GM12878 (cell line): ENCODE measurements around the gene SLCO3A1. TPM values are rescaled to one million over a fixed set of nuclear protein-coding genes. Genes with fewer than 3 reads are reported as not detected.

Experiments used
- ATAC-seq: fragments of 200-7000 bp; cut with Tn5 transposase; 3 replicates; pipeline ENCODE4 v1.9.1; 2020; ENCODE audit warnings: mild to moderate bottlenecking, moderate library complexity
- BruUV-seq: library from RNA; stranded (reverse); fragments of 400-500 nt; replicated peaks from 2 replicates; lab custom pipeline; 2021; lab: Mats Ljungman, UMichigan
- CTCF ChIA-PET: fragments of 300-600 bp; sonication (Branson Sonifier 250); formaldehyde crosslinking; extraction: SDS; loops from one replicate; lab custom pipeline; 2021; ENCODE audit warnings: inconsistent platforms; lab: Yijun Ruan, JAX
- POLR2A ChIA-PET: fragments of 350-600 bp; formaldehyde crosslinking; extraction: SDS; loops from one replicate; lab custom pipeline; 2021; ENCODE audit warnings: inconsistent platforms; lab: Charles Lee
- RAD21 ChIA-PET: fragments of 300-600 bp; sonication (Branson Sonifier 250); formaldehyde crosslinking; loops from one replicate; lab custom pipeline; 2023; ENCODE audit warnings: antibody characterized with exemption; ENCODE audit not compliant: unreplicated experiment; lab: Charles Lee
- SMC1A ChIA-PET: fragments of 300-600 bp; sonication (Branson Sonifier 250); formaldehyde crosslinking; loops from one replicate; lab custom pipeline; 2023; ENCODE audit not compliant: unreplicated experiment, uncharacterized antibody; lab: Charles Lee
- DNase-seq: peaks from one replicate; pipeline ENCODE4 v3.0.0-alpha.2; 2011; ENCODE audit warnings: low read depth, low spot score
- FAIRE-seq: peaks from 3 replicates; lab custom pipeline; 2011; peaks lifted over from hg19 to GRCh38; lab: Jason Lieb, UNC
- H2AFZ ChIP-seq: 2 replicates; pipeline ENCODE4 v1.6.0; 2011; ENCODE audit warnings: low read depth, low read length, control low read depth; ENCODE audit not compliant: control insufficient read depth
- H3K27ac ChIP-seq: 2 replicates; pipeline ENCODE4 v1.5.1; 2011; ENCODE audit warnings: control low read depth; ENCODE audit not compliant: control insufficient read depth, insufficient read depth
- H3K27me3 ChIP-seq, 2 experiments: replicated peaks in 1 of 2; 2 replicates each; pipeline versions ENCODE4 v1.6.0 to v1.6.1; 2011; ENCODE audit warnings: low read length in 1 of 2; ENCODE audit not compliant: control insufficient read depth in 2 of 2, insufficient read depth in 2 of 2
- H3K36me3 ChIP-seq, 2 experiments: 2 replicates each; pipeline ENCODE4 v1.5.1; 2011; ENCODE audit warnings: low read length in 1 of 2; ENCODE audit not compliant: control insufficient read depth in 2 of 2, insufficient read depth in 2 of 2
- H3K4me1 ChIP-seq: 2 replicates; pipeline ENCODE4 v1.6.1; 2011; ENCODE audit warnings: mild to moderate bottlenecking, low read length, moderate library complexity, mixed read lengths; ENCODE audit not compliant: control insufficient read depth, insufficient read depth
- H3K4me2 ChIP-seq: 2 replicates; pipeline ENCODE4 v1.6.0; 2011; ENCODE audit warnings: control low read depth; ENCODE audit not compliant: control insufficient read depth, insufficient read depth
- H3K4me3 ChIP-seq: fragments of 200-600 bp; sonication (generic); 2 replicates; pipeline ENCODE4 v1.5.1; 2016
- H3K79me2 ChIP-seq: 2 replicates; pipeline ENCODE4 v1.6.0; 2011; ENCODE audit warnings: low read length; ENCODE audit not compliant: control insufficient read depth, insufficient read depth
- H3K9ac ChIP-seq: 2 replicates; pipeline ENCODE4 v1.8.0; 2011; ENCODE audit warnings: low read length, control low read depth, mixed read lengths; ENCODE audit not compliant: control insufficient read depth, insufficient read depth
- H3K9me3 ChIP-seq: replicated peaks from 3 replicates; pipeline ENCODE4 v1.5.1; 2011; ENCODE audit warnings: mild to moderate bottlenecking, low read length; ENCODE audit not compliant: control insufficient read depth, insufficient read depth
- H4K20me1 ChIP-seq: 2 replicates; pipeline ENCODE4 v1.6.0; 2011; ENCODE audit not compliant: control insufficient read depth, insufficient read depth
- ATF7 ChIP-seq: fragments of 450-650 bp; IDR thresholded peaks from 2 replicates; pipeline ENCODE4 v1.6.1; 2016; ENCODE audit warnings: low read depth, mild to moderate bottlenecking
- CHD2 ChIP-seq: IDR thresholded peaks from 2 replicates; pipeline ENCODE4 v1.6.1; 2011; ENCODE audit warnings: low read depth, low read length, improper control_type of control experiment, borderline replicate concordance
- EP300 ChIP-seq, 2 experiments: fragments of 150-350 bp in 1 of 2; IDR thresholded peaks; 2 replicates each; pipeline ENCODE4 v1.6.1; 2011 to 2012; ENCODE audit warnings: low read depth in 2 of 2, low read length in 2 of 2, borderline replicate concordance in 1 of 2, improper control_type of control experiment in 1 of 2, inconsistent platforms in 1 of 2; ENCODE audit not compliant: control insufficient read depth in 1 of 2
- IKZF2 ChIP-seq, 2 experiments: fragments of 450-650 bp; IDR thresholded peaks; 2 replicates each; pipeline ENCODE4 v1.6.1; 2017; ENCODE audit warnings: mild to moderate bottlenecking in 2 of 2, moderate library complexity in 2 of 2
- IRF4 ChIP-seq: IDR thresholded peaks from 2 replicates; pipeline ENCODE4 v1.6.1; 2011; ENCODE audit warnings: low read depth, low read length
- JUNB ChIP-seq: IDR thresholded peaks from 2 replicates; pipeline ENCODE4 v1.6.1; 2016; ENCODE audit warnings: antibody characterized with exemption, mild to moderate bottlenecking
- NFIC ChIP-seq: IDR thresholded peaks from 2 replicates; pipeline ENCODE4 v1.6.1; 2012; ENCODE audit warnings: low read depth, mild to moderate bottlenecking, inconsistent platforms, low read length, moderate library complexity
- POLR2AphosphoS2 ChIP-seq: IDR thresholded peaks from 2 replicates; pipeline ENCODE4 v1.6.1; 2011; ENCODE audit warnings: low read depth, mild to moderate bottlenecking, low read length, improper control_type of control experiment, moderate library complexity
- SMAD1 ChIP-seq: fragments of 450-650 bp; IDR thresholded peaks from 2 replicates; pipeline ENCODE4 v1.6.1; 2018; ENCODE audit warnings: mild to moderate bottlenecking, low read depth; ENCODE audit not compliant: partially characterized antibody
- SP1 ChIP-seq: IDR thresholded peaks from one replicate; pipeline ENCODE4 v1.6.1; 2011; ENCODE audit warnings: low read depth, low read length
- SPI1 ChIP-seq: IDR thresholded peaks from 2 replicates; pipeline ENCODE4 v1.6.1; 2011; ENCODE audit warnings: low read depth, mild to moderate bottlenecking, low read length, moderate library complexity, borderline replicate concordance; ENCODE audit not compliant: insufficient read depth
- ZNF24 ChIP-seq: fragments of 450-650 bp; IDR thresholded peaks from 2 replicates; pipeline ENCODE4 v1.6.1; 2017; ENCODE audit warnings: antibody characterized with exemption, mild to moderate bottlenecking
- ZNF622 ChIP-seq: fragments of 450-650 bp; IDR thresholded peaks from 2 replicates; pipeline ENCODE4 v1.6.1; 2017; ENCODE audit warnings: mild to moderate bottlenecking, inconsistent platforms
- WGBS: methylation state at CpG from one replicate; pipeline ENCODE4 v1.1.6; 2016; ENCODE audit warnings: low lambda C conversion rate; ENCODE audit not compliant: insufficient replicate concordance, insufficient coverage; ENCODE audit errors: missing lambda C conversion rate; 5-methylcytosine and 5-hydroxymethylcytosine counted together
- in situ Hi-C: fragments of 300-500 bp; cut with MboI; formaldehyde crosslinking; loops from 9 replicates; pipeline ENCODE4 v1.14.3; 2018; ENCODE audit warnings: mixed read lengths
- intact Hi-C: fragments of 100-400 bp; cut with micrococcal nuclease; formaldehyde crosslinking; loops from one replicate; pipeline ENCODE4 v1.14.2; 2022; ENCODE audit not compliant: unreplicated experiment
- polyA plus RNA-seq, 11 experiments: library from polyadenylated mRNA; depleted of rRNA in 4 of 11; unstranded in 6 of 11; stranded (reverse) in 5 of 11; fragments of >200 nt; fragmentation: Nextera tagmentation in 4 of 11; fragmentation: Illumina TruSeq in 1 of 11; extraction: Ambion mirVana in 4 of 11; extraction: Trizol in 1 of 11; gene quantifications; 1 replicate in 1 of 11; 2 replicates in 10 of 11; pipeline versions ENCODE4 v1.2.1 to v1.2.3, GENCODE V29; 2011 to 2016; ENCODE audit warnings: inconsistent platforms in 2 of 11, missing spikeins in 2 of 11, low read depth in 1 of 11
- total RNA-seq, 4 experiments: library from RNA; depleted of rRNA in 3 of 4; stranded (reverse); fragments of >200 nt in 3 of 4; fragmentation: Illumina TruSeq in 1 of 4; extraction: Trizol in 1 of 4; gene quantifications; 2 replicates each; pipeline versions ENCODE4 v1.2.1 to v1.2.3, GENCODE V29; 2013 to 2021
- TF ChIP-seq, protein P1 (sequence below): fragments of 450-650 bp; IDR thresholded peaks from 2 replicates; pipeline ENCODE4 v1.6.1; 2016; ENCODE audit warnings: mild to moderate bottlenecking
- TF ChIP-seq, protein P2 (sequence below): IDR thresholded peaks from 2 replicates; pipeline ENCODE4 v1.6.1; 2012; ENCODE audit warnings: low read length, inconsistent platforms
- TF ChIP-seq, protein P3 (sequence below): fragments of 150-350 bp; IDR thresholded peaks from 2 replicates; pipeline ENCODE4 v1.6.1; 2014; ENCODE audit warnings: mild to moderate bottlenecking, low read depth, low read length
- TF ChIP-seq, protein P4 (sequence below): IDR thresholded peaks from 2 replicates; pipeline ENCODE4 v1.6.1; 2011; ENCODE audit warnings: mild to moderate bottlenecking, low read depth, low read length, moderate library complexity; ENCODE audit not compliant: insufficient replicate concordance

Gene SLCO3A1
- total and polyA plus RNA-seq, 10 of the 15 experiments (the other 5 are each of a cell fraction or from before 2014, with no cell fraction given) = 0.05 to 5.9 (median 0.31) TPM

DNA sequence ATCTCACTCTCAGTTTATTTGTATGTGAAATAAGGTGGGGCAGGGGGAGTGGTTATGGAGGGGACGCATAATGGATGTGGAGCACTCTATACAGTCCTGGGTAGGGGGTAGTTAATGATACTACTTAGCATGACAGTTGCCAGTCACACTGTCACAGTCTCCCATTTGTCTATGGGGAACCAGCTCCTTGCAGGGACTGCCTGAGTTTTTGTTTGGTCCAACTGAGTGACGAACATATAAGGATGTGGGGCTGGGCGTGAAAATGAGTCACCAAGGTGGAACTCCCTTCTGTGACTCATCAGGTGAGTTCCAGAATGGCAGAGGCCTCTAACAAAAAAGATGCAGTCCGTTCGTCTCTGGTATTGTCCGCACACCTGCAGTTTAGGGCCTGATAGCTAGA, 304.9 kb downstream of the SLCO3A1 start:
- H3K27me3 ChIP-seq = no peaks in the 10 kb centered on the region
- ChIA-PET SMC1A (interaction anchor here (0.9 to 1.6 kb wide), 2 partner anchors 16 to 29 kb away, joined by 3 to 5 read pairs; no protein-coding TSS in a partner anchor), CTCF (interaction anchor here (1.1 kb wide), 1 partner anchor 23 kb away, joined by 4 read pairs; no protein-coding TSS in a partner anchor), POLR2A (no interaction called here), RAD21 (no interaction called here)
- H3K79me2 ChIP-seq = no peaks in the 10 kb centered on the region
- FAIRE-seq = no peak
- H3K9me3 ChIP-seq = no peaks in the 10 kb centered on the region
- peak; percentile 13 for DNase-seq
- H3K4me1 ChIP-seq = peaks cover 19% of the 10 kb centered on the region
- no peak overlapping the region for H3K4me3 ChIP-seq
- 0 out of 2 replicates have a peak, but pooled peaks have one; percentile 19 for TF ChIP-seq ATF7
- no peak for TF ChIP-seq SPI1
- TF ChIP-seq NFIC = no peak
- TF ChIP-seq, protein P1, sequence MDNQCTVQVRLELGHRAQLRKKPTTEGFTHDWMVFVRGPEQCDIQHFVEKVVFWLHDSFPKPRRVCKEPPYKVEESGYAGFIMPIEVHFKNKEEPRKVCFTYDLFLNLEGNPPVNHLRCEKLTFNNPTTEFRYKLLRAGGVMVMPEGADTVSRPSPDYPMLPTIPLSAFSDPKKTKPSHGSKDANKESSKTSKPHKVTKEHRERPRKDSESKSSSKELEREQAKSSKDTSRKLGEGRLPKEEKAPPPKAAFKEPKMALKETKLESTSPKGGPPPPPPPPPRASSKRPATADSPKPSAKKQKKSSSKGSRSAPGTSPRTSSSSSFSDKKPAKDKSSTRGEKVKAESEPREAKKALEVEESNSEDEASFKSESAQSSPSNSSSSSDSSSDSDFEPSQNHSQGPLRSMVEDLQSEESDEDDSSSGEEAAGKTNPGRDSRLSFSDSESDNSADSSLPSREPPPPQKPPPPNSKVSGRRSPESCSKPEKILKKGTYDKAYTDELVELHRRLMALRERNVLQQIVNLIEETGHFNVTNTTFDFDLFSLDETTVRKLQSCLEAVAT = no peak
- no peak for TF ChIP-seq ZNF24
- TF ChIP-seq SMAD1 = no peak
- TF ChIP-seq IKZF2 (IDR thresholded peaks at IDR 0.05) = peak in 1 of 2 experiments; percentile 33; a peak in 1 of 4 replicates
- TF ChIP-seq EP300 (IDR thresholded peaks at IDR 0.05; ENCODE audit: borderline replicate concordance in 1 of 2, control insufficient read depth in 1 of 2, low read depth in 2 of 2, low read length in 2 of 2) = peak in 1 of 2 experiments; percentile 36; a peak in 1 of 4 replicates
- TF ChIP-seq IRF4 = no peak
- TF ChIP-seq SP1 = no peak
- TF ChIP-seq ZNF622 = no peak
- no peak for TF ChIP-seq CHD2
- TF ChIP-seq, protein P2, sequence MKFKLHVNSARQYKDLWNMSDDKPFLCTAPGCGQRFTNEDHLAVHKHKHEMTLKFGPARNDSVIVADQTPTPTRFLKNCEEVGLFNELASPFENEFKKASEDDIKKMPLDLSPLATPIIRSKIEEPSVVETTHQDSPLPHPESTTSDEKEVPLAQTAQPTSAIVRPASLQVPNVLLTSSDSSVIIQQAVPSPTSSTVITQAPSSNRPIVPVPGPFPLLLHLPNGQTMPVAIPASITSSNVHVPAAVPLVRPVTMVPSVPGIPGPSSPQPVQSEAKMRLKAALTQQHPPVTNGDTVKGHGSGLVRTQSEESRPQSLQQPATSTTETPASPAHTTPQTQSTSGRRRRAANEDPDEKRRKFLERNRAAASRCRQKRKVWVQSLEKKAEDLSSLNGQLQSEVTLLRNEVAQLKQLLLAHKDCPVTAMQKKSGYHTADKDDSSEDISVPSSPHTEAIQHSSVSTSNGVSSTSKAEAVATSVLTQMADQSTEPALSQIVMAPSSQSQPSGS = no peak
- no peak for TF ChIP-seq JUNB
- TF ChIP-seq, protein P3, sequence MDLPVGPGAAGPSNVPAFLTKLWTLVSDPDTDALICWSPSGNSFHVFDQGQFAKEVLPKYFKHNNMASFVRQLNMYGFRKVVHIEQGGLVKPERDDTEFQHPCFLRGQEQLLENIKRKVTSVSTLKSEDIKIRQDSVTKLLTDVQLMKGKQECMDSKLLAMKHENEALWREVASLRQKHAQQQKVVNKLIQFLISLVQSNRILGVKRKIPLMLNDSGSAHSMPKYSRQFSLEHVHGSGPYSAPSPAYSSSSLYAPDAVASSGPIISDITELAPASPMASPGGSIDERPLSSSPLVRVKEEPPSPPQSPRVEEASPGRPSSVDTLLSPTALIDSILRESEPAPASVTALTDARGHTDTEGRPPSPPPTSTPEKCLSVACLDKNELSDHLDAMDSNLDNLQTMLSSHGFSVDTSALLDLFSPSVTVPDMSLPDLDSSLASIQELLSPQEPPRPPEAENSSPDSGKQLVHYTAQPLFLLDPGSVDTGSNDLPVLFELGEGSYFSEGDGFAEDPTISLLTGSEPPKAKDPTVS = no peak
- TF ChIP-seq, protein P4, sequence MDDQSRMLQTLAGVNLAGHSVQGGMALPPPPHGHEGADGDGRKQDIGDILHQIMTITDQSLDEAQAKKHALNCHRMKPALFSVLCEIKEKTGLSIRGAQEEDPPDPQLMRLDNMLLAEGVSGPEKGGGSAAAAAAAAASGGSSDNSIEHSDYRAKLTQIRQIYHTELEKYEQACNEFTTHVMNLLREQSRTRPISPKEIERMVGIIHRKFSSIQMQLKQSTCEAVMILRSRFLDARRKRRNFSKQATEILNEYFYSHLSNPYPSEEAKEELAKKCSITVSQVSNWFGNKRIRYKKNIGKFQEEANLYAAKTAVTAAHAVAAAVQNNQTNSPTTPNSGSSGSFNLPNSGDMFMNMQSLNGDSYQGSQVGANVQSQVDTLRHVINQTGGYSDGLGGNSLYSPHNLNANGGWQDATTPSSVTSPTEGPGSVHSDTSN = no peak
- TF ChIP-seq POLR2AphosphoS2 = no peak
- peak; percentile 70 for ATAC-seq
- in situ Hi-C loops = no loop called here
- H3K27ac ChIP-seq = no peak overlapping the region
- H2AFZ ChIP-seq = no peak overlapping the region
- no peak overlapping the region for H3K4me2 ChIP-seq
- H3K36me3 ChIP-seq = no peaks in the 10 kb centered on the region
- intact Hi-C loops = no loop called here
- H4K20me1 ChIP-seq = no peaks in the 10 kb centered on the region
- WGBS = 9% methylated on average over 6 of the region's 6 CpGs
- BruUV-seq = no TSS peak
- no peak overlapping the region for H3K9ac ChIP-seq
